GM18907 (cell line): ENCODE data around the gene EOLA2.
A peak's percentile ranks its signal among the peaks of the same experiment; 100 is the strongest.
"Not testable (repeated sequence)": the region's sequence is repeated elsewhere in the genome, so short reads cannot be mapped to it uniquely, and the experiment has no call there.

Experiments
- ATAC-seq: cut with Tn5 transposase; IDR thresholded peaks from one replicate; pipeline ENCODE4 v1.9.1; 2021; ENCODE audit warnings: mild to moderate bottlenecking, moderate library complexity; ENCODE audit not compliant: unreplicated experiment

EOLA2 gene

DNA sequence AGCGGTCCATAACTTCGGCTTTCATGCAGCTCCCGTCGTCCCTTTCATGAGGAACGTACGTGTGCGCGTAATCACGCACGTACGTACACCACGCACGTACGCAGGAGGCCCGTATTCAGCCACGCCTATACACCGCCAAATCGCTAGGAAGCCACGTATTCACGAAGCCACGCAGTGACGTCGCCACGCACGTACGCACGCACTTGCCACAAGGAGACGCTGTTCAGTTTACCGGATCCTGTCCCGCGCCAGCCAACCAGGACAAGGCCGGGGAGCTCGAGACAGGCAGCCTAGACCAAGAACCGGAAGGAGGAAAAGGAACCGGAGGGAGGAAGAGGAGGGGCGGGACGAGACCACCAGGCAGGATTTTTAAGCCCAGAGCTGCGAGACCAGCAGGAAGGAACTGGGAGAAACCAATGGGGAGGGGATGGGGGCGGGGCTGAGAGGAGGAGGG, at the start of gene EOLA2:
TSS of gene EOLA2 (minus strand) at position 65 of the 454 bp plus-strand sequence. CDS start 4,617 bp downstream, outside the sequence.
- ATAC-seq = peak; percentile 74

DNA sequence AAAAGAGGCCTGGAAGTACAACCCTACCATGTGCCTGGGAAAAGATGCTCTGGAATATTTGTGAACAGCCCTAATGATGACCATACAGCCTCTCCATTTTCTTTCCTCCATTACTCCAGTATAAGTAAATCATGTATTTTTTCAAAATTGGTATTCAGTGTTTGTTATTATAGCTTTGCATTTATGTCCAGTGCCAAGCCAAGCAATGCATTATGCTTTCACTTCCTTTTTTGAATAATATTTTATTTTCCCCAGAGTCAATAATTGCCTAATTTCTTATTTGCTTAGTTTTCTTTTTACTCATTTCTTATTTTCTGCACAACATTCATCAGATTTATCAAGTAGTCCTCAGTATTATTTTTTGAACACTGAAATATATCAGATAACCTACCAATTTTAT, 49.3 kb upstream of the EOLA2 start:
- ATAC-seq = peak; percentile 83

DNA sequence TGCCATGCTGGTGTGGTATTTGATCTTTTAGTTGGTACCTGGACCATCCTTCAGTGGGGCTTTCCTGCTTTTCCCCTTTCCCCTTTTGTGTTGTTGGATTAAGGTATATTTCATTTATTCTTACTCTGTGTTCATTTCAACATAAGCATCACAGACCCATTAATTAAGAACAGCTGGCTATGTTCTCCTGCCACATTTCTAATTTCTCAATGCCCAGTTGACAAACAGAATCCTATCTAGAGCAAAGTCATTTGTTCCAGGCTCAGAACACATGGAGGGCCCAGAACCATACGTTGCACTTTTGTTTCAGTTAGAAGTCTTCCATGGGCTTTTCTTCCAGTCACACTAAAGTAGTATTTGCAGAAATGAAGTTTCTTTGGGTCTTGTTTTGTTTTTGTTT, 46.1 kb upstream of the EOLA2 start:
- ATAC-seq = no peak

DNA sequence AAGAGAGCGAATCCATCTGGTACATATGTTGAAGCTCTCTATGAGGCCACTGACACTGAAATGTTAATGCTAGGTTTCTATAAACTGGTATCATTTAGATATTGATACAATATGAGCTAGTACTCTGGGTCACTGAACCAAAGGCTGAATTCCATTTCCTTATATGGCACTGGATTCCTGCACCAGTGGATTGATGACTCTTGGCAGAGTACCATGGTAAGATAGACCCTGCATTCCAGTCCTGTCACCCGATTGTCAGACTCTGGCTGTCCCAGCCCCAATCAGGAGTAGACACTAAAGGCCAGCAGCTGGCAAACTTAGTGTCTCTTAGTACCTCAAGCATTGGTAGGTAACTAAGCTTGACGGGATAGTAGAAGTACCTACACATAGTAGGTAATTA, 44.0 kb upstream of the EOLA2 start:
- ATAC-seq = no peak

DNA sequence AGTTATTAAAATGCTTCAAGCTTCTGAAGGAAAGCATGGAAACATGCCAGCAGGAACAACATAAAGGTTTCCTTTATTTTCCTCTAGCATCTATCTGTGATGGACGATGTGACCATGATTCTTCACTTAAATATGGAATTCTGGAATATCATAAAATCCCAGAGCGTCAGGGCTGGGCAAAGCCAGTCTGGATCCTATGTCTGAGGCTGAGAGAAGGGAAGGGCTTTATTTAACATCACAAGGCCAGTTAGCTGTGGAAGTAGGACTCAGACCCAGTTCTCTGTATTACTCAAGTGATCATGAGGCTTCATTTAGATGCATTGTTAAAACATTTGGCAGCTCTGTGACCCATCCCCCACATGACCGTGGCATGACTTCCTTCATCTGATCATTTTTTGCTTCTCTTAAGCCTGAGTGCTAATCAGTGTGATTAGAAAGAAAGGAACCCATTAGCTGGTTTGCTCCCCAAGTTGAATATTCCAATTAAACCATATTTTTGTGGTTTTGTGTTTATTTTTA, 40.9 kb upstream of the EOLA2 start:
- no peak for ATAC-seq

DNA sequence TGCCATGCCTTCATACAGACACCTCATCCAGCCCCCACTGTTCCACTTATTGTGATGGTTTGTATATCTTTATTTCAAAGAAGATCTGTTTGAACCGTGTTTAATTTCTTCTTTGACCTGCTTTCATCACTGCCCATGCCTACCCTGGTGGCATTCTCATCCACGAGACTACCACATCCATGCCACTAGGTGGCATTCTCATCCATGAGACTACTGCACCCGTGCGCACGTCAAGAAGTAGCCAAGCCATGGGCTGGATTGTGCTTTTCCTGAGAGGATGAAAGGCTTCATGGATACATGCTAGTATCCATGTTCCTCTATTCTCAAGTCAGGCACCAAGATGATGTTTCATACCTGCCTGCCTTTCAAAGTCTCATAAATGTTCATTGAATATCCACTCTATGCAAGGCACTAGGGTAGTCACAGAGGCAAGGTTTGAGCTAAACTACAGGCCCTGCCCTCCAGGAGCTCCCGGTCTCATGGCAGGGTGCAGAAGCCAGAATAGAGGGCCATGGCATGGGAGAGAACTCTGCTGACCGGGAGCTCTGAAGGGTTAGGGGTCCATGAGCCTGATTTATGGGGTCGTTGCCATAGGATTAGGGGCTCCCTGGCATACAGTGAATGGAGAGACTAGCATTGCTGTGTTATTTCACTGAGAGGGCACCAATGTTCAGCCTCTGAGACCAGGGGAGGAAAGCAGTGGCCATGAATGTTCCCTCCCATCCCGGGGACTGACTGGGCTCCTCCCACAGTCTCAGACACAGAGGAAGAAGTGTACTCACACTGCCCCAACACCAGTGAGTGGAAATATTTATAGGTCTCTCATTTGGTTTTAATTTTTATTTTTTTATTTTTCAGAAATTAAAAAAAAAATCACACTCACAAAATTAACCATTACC, 24.8 kb upstream of the EOLA2 start:
- ATAC-seq = peak; percentile 92

DNA sequence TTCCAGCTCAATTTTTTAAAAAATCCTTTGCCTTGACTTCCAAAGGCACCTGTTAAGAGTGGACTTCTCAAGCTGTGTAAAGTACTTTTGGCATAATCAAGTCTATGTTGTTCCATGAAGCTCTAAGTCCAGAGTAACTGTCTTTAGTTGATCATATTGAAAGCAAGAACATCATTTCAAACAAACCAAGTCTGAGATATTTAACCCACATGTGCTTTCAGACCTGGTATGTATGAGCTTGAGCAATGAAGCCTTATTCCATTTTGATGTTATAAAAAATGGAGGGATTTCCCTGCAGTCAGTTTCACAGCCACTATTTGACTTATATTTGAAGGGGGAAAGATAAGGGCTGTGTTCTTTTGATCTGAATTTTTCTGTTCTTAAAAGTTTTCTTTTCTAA, 23.7 kb upstream of the EOLA2 start:
- ATAC-seq = no peak

DNA sequence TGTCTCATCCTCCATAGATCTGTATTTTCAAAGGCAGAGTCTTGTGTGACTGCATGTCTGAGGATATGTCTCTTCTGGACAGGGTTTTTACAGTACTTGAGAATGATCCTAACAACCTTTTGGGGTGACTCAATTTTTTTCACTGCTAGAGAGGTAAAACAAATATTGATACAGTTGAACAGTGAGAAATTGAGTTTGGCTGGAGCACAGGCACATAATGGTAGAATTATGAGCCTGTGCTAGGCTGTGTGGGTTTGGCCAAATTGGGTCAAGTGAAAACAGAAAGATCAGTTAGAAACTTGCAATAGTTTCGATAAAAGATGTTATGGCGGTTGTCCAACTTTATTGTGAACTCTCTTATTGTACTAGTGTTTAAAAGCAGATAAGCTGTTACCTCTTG, 23.3 kb upstream of the EOLA2 start:
- no peak for ATAC-seq

DNA sequence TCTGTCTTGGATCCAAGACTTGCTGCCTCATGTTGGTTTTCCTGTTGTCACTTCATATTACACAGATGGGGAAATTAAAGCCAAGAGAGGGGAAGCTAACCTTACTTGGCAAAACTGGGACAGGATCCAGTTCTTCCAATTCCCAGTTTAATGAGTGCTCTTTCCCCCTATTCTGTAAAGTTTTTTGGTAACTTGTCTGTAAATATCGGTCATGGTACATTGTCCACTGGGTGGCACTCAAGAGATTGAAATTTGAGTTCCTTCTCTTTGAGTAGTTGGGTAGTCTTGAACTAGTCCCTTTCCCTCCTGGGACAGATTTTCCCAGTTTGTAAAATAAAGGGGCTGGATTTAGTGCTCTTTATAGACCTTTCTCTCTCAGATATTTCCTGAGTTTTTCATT, 12.4 kb upstream of the EOLA2 start:
- no peak for ATAC-seq

DNA sequence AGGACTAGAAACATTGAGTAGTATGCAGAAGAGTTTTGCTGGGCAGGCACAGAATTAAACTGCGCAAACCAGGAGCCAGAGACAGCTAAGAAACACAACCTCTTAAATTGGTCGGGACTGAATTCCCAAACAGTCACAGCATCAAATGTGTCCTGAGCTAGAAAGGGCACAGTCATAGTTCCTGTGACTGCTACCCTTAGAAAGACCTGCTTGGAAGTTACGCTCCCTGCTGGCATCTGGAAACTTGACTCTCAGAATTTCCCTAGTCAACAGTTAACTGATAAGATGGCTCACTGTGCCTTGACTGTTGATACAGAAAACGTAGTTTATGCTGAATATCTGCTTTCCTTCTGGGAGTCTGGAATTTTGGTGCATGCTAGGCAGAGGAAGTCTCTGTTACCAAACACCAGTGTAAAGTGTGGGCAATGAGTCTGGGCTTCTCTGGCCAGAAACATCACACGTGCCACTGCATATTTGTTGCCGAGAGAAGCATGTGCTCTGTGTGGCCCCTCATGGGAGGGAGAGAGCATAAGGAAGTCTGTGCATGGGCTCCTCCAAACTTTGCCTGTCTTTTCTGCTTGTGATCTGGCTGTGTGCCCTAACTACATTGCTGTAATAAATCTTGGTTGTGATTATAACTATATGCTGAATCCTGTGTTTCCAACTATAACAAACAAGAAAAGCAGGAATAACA, 11.6 kb upstream of the EOLA2 start:
- no peak for ATAC-seq

DNA sequence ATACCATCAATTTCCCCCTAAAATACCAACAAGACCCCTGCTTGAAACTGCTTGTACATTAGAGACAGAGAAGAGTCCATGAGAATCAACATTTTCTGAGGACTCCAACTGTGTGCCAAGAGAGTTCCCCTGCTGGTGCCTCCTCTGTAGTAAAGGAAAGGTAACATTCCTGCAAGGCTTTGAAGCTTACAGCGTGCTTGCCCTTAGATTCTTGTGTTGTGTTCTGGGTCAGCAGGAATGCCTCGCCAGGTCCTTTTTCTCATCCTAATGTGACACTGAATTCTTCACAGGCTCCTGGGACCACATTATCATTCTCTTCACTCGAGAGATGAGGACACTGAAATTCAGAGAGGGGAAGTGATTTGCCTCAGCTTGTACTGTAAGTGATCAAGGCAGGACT, 9.7 kb upstream of the EOLA2 start:
- ATAC-seq = no peak

DNA sequence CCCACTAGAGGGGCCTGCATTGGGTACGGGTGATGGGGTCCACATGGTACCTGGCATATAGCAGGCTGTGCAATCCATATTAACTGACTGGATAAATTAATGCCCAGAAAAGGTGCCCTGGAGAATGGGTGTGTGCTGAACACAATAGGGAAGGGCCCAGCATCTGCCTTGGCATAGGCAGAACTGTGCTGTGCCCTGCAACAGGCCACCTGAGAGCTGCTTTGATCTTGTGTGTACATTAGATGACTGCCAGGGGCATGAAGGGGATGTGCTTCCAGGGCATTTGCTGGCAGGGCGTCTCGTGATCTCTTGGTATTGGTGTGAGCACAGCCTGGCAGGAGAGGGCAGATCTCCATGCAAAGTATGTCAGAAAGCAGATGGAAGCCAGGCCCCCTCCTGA, 8.6 kb upstream of the EOLA2 start:
- not testable (repeated sequence) for ATAC-seq

DNA sequence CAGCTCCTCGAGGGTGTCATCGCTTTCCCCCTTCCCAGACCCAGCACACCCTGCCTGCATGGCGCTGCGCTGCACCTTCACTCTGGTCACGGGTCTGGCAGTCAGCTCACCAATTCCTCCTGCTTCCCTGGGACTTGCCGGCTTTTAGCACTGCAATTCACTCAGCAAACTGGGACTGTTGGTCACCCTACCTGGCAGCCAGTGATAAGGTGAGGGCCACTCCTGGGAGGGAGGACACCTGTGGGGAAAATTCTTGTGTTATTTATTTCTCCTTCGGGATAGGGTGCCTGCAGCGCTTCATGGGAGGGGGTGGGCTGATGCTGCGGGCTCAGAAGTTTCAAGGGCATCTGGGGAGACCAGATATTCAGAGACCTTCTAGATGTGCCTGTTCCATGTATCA, 7.5 kb upstream of the EOLA2 start:
- ATAC-seq = not testable (repeated sequence)

DNA sequence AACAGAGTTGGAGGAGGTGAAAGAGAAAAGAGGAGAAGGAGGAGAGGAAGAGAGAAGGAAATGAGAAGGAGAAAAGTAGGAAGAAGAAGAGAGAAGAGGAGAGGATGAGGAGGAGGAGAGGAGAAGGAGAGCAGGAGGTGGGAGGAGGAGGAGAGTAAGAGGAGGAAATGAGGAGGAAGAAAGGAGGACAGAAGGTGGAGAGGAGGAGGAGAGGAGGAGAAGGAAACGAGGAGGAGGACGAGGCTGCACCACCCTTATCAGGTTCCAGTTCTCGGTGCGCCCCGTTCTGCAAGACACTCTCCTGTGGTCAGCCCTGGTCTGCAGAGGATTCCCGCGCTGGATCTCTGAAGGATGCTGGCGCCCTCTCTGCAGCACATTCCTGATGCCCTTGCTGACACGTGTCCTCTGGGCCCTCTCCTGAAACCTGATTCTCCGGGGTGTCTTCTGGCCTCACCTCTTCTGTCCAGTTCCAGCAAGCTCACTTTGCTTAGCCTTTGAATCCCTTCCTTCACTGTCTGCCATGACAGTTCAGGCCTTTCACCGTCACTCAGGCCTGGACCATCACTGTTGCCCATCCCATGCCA, 6.9 kb upstream of the EOLA2 start:
- ATAC-seq = not testable (repeated sequence)

DNA sequence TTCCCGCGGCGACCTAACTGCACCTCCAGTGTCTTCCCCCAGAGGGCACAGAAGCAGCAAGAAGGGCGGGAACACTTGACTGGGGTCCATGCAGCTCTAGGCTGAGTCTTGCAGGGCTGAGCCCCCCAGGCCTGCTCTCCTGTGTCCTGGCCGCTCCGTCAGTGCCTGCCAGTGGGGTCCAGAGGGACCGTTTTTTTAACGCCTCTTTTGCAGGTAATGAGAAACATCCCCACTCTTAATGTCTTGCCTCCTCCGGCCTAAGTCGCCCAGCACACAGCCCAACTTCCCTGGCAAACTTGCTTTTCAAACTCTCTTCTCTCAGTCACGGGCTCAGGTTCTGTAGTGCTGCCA, 2.4 kb upstream of the EOLA2 start:
- ATAC-seq = not testable (repeated sequence)

DNA sequence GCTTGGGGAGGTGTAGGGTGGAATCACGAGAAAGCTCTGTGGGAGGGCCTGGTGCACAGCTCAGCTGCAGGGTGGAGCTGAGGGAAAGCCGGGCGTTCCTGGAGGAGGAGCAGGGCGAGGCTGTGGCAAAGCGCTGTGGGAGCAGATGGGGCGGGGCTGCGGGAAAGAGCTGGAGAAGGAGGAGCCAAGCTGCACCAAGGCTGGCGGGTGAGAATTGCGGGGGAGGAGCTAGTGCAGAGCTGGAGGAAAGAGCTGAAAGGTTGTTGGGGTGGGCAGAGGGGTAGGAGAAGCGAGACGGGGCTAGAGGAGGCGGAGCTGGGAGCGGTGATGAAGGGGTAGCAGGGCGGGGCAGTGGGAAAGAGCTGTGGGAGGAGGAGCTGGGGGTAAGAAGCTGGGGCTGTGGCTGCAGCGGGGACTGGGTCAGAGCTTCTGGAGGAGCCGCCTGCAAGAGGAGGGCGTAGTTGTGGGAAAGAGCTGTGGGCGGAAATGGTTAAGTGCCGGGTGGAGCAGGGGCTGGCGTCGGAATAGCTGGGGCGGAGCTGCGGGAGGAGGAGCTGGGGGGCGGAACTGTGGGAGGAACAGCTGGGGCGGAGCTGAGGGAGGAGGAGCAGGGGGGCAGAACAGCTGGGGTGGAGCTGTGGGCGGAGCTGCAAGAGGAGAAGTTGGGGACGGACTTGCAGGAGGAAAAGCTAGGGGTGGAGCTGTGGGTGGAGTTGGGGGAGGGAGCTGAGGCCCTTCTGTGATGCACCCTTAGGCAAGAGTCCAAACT, 1.8 kb upstream of the EOLA2 start:
- ATAC-seq = peak; percentile 59

DNA sequence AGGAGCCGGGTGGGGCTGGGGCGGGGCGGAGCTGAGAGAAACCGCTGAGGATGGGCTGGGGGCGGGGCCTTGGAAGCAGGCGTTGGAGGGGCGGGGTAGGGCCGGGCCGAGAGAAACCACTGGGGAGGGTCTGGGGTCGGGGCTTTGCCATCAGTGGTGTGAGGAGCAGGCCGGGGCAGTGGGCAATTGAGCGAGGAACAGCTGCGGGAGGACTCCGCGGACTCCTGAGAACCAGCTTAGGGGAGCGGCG, 1.3 kb upstream of the EOLA2 start:
- peak; percentile 9 for ATAC-seq

DNA sequence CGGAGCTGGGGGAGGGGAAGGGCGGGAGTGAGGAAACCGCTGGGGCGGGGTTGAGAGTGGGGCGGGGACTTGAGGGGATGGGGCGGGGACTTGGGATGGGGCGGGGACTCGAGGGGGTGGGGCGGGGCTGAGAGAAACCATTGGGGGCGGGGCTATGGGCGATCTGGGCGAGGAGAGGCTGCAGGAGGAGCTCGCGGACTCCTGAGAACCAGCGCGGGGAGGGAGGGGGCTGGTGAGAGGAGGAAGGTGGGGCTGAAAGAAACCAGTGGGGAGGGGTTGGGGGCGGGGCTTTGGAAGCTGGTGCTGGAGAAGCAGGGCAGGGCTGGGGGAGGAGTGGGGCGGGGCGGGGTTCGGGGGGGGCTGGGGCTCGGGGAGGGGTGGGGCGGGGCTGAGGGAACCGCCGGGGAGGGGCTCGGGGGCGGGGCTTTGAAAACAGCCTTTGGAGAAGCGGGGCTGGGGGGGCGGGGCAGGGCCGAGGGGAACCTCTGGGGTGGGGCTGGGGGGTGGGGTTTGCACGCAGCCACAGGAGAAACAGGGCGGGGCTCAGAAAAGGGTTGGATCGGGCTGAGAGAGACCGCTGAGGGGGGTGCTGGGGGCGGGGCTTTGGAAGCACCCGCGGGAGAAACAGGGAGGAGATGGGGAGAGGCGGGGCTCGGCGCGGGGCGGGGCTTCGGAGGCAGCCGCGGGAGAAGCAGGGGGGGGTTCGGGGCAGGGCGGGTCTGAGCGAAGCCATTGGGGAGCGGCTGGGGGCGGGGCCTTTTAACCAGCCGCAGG, 777 bp upstream of the EOLA2 start:
- ATAC-seq = no peak

DNA sequence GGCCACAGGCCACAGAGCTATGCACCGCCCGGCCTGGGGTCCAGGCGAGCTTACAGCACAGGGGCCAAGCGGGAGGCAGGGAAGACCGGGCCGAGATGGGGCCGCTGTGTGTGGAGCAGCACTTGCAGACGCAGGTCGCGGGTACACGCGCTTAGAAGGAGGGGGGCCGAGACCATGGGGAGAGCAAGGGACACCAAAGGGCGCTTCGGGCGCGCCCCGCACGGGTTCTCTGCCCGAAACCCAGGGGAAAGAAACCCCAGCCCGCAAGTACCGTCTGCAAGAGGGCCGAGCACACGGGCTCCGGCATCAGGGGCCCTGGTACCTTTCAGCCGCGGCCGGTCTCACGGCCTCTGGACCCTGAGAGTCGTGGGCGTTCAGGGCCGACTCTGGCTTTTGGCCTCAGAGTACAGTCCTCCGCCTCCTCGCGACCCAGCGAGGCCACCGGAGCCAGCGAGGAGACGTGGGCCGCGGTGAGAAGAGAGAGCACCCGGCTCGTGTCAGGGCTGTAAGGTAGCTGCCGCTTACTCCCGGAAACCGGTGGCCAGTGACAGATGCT, 342 bp downstream of the EOLA2 start:
- ATAC-seq = no peak

DNA sequence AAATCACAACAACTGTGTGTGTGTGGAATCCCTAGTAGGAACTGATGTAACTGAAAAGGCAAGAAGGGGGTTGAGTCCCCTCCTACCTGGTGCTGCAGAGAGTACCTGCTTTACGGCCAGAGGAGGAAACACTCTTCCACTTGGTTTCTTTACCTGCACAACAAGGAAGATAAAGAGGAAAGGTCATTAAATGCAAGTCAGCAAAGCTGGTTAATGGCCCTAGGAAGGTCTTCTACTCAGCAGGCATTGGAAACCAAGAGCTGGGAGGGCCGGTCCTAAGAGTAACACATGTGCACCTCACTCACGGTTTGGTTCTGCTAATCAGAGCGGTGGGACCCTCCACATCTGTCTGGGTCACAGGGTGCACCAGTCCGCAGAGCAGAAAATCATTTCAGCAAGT, 963 bp downstream of the EOLA2 start:
- ATAC-seq = not testable (repeated sequence)
